ENCODE data around the gene UBE2J1. TPM values are rescaled to one million over a fixed set of nuclear protein-coding genes. Genes with fewer than 3 reads are reported as not detected.

Gene UBE2J1
- total RNA-seq, 1 donor from 2014 or later = 93.3 TPM

DNA sequence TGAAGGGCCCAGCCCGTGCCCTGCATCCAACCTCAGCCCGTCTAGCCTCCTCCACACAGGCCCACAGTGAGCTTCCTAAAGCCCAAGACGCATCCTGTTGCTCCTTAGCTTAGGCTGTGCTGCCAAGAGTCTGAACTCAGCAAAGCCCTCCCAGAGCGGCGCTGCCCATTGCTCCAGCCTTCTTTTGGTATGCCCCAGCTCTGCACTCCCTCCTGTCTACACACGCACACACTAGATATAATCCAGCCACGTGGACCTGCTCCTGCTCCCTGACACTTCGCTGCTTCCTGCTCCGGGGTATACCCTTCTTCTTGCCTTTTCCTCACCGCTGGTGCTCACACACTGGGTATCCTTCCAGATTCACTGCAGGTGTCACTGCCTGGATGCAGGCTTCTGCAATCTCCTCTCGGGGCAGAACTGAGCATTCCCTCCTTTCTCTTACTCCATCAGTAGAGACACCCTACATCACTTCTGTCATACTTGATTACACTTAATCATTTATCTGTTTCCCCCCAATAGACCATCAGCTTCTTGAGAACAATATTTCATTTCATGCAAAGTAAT lies 61.2 kb downstream of the UBE2J1 start:
- Histone ChIP-seq H3K27me3 (ENCODE audit: insufficient read depth, low read length) (peaks cover 35% of the 10 kb centered on the region), H3K9me3 (ENCODE audit: insufficient read depth, low read depth, low read length) (no peaks in the 10 kb centered on the region), H4K20me1 (ENCODE audit: insufficient read depth, low read length) (peaks cover 3% of the 10 kb centered on the region), H3K4me1 (ENCODE audit: insufficient read depth, low read length) (no peaks in the 10 kb centered on the region), H3K27ac (ENCODE audit: low read depth, low read length) (no peak overlapping the region), H3K9ac (ENCODE audit: low read length) (no peak overlapping the region), H3K4me3 (ENCODE audit: insufficient read depth, low read depth, low read length) (no peak overlapping the region), H3K36me3 (ENCODE audit: insufficient read depth, low read length) (no peaks in the 10 kb centered on the region), H3K4me2 (ENCODE audit: low read length) (no peak overlapping the region), H3K79me2 (ENCODE audit: insufficient read depth, low read length) (no peaks in the 10 kb centered on the region), H2AFZ (ENCODE audit: low read depth, low read length) (no peak overlapping the region)
- Mint-ChIP-seq H3K9me3 (ENCODE audit: unreplicated experiment) (peaks cover 18% of the 10 kb centered on the region), H3K4me1 (ENCODE audit: low read depth, unreplicated experiment) (no peaks in the 10 kb centered on the region), H3K36me3 (ENCODE audit: low read depth, unreplicated experiment) (peaks cover 7% of the 10 kb centered on the region), H3K27me3 (ENCODE audit: low read depth, unreplicated experiment) (peaks cover 55% of the 10 kb centered on the region), H3K4me3 (ENCODE audit: unreplicated experiment) (no peak overlapping the region), H3K27ac (ENCODE audit: unreplicated experiment) (no peak overlapping the region)
- DNase-seq (ENCODE audit: low read depth) (no peak), FAIRE-seq (no peak)
- TF ChIP-seq, protein P1, sequence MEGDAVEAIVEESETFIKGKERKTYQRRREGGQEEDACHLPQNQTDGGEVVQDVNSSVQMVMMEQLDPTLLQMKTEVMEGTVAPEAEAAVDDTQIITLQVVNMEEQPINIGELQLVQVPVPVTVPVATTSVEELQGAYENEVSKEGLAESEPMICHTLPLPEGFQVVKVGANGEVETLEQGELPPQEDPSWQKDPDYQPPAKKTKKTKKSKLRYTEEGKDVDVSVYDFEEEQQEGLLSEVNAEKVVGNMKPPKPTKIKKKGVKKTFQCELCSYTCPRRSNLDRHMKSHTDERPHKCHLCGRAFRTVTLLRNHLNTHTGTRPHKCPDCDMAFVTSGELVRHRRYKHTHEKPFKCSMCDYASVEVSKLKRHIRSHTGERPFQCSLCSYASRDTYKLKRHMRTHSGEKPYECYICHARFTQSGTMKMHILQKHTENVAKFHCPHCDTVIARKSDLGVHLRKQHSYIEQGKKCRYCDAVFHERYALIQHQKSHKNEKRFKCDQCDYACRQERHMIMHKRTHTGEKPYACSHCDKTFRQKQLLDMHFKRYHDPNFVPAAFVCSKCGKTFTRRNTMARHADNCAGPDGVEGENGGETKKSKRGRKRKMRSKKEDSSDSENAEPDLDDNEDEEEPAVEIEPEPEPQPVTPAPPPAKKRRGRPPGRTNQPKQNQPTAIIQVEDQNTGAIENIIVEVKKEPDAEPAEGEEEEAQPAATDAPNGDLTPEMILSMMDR (IDR thresholded peaks at IDR 0.05; ENCODE audit: insufficient read depth, low read depth, low read length) = no peak
- no peak for TF ChIP-seq EZH2 (IDR thresholded peaks at IDR 0.05; ENCODE audit: insufficient read depth, low read length)

DNA sequence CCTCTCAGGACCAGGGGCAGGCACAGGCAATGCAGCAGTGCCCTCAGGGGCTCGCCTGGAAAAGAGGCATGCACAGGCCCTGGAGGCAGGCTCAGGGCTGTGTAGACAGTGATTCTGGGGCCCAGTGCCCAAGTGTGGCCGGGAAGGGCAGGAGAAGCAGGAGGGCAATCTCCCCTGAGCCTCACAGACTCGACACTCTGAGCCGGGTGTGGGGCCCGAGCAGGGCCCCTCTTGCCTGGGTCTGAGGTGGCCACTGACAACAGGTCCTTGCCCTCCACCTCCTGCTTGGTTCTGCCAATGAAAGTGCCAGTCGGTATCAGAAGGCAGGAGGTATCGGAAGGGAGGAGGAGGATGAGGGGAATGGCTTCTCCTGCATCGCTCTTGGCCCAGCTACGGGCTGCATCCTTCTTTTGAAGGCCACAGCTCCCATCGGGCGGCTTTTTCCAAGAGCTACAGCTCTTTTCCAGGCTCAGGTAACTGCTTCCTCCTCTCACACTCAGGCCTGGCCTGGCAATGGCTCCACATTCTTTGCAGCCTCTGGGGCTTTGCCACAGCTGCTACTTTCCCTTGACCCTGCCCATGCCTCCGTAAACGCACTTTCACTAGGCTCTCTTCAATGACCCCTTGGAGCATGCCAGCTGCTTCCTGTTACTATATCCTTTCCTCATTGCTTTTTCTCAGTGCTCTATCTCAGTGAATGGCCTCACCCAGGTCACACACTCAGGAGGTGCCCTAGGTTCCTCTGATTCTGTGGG lies 61.9 kb downstream of the UBE2J1 start:
- peaks cover 49% of the 10 kb centered on the region for H3K27me3 Mint-ChIP-seq (ENCODE audit: low read depth, unreplicated experiment)
- FAIRE-seq (no peak), DNase-seq (ENCODE audit: low read depth) (no peak)
- Histone ChIP-seq H3K79me2 (ENCODE audit: insufficient read depth, low read length) (no peaks in the 10 kb centered on the region), H4K20me1 (ENCODE audit: insufficient read depth, low read length) (no peaks in the 10 kb centered on the region), H3K4me2 (ENCODE audit: low read length) (no peak overlapping the region), H3K4me3 (ENCODE audit: insufficient read depth, low read depth, low read length) (no peak overlapping the region), H3K27ac (ENCODE audit: low read depth, low read length) (no peak overlapping the region), H3K9me3 (ENCODE audit: insufficient read depth, low read depth, low read length) (no peaks in the 10 kb centered on the region), H3K27me3 (ENCODE audit: insufficient read depth, low read length) (peaks cover 28% of the 10 kb centered on the region), H3K9ac (ENCODE audit: low read length) (no peak overlapping the region), H3K4me1 (ENCODE audit: insufficient read depth, low read length) (no peaks in the 10 kb centered on the region), H2AFZ (ENCODE audit: low read depth, low read length) (no peak overlapping the region), H3K36me3 (ENCODE audit: insufficient read depth, low read length) (no peaks in the 10 kb centered on the region)
- no peak overlapping the region for H3K4me3 Mint-ChIP-seq (ENCODE audit: unreplicated experiment)
- TF ChIP-seq, protein P1 (IDR thresholded peaks at IDR 0.05; ENCODE audit: insufficient read depth, low read depth, low read length) = no peak
- no peak overlapping the region for H3K27ac Mint-ChIP-seq (ENCODE audit: unreplicated experiment)
- H3K9me3 Mint-ChIP-seq (ENCODE audit: unreplicated experiment) = peaks cover 18% of the 10 kb centered on the region
- H3K4me1 Mint-ChIP-seq (ENCODE audit: low read depth, unreplicated experiment) = no peaks in the 10 kb centered on the region
- peaks cover 7% of the 10 kb centered on the region for H3K36me3 Mint-ChIP-seq (ENCODE audit: low read depth, unreplicated experiment)

DNA sequence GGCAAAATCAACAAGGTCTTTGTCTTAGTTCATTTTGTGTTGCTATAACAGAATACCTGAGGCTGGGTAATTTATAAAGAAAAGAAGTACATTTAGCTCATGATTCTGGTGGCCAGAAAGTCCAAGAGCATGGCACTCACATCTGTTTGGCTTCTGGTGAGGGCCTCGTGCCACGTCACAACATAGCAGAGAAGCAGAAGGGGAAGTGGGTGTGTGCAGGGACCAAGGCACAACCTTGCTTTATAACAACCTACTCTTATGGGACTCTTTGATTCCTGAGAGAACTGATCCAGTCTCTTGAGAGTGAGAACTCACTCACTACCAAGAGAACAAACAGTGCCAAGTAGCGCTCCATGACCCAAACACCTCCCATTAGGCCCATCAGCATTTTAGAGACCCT lies 62.8 kb downstream of the UBE2J1 start:
- Mint-ChIP-seq H3K27me3 (ENCODE audit: low read depth, unreplicated experiment) (peaks cover 48% of the 10 kb centered on the region), H3K4me1 (ENCODE audit: low read depth, unreplicated experiment) (no peaks in the 10 kb centered on the region), H3K27ac (ENCODE audit: unreplicated experiment) (no peak overlapping the region), H3K9me3 (ENCODE audit: unreplicated experiment) (peaks cover 17% of the 10 kb centered on the region), H3K36me3 (ENCODE audit: low read depth, unreplicated experiment) (peaks cover 7% of the 10 kb centered on the region), H3K4me3 (ENCODE audit: unreplicated experiment) (no peak overlapping the region)
- Histone ChIP-seq H3K79me2 (ENCODE audit: insufficient read depth, low read length) (no peaks in the 10 kb centered on the region), H3K9me3 (ENCODE audit: insufficient read depth, low read depth, low read length) (no peaks in the 10 kb centered on the region), H3K9ac (ENCODE audit: low read length) (no peak overlapping the region), H3K4me1 (ENCODE audit: insufficient read depth, low read length) (no peaks in the 10 kb centered on the region), H3K4me2 (ENCODE audit: low read length) (no peak overlapping the region), H2AFZ (ENCODE audit: low read depth, low read length) (no peak overlapping the region), H4K20me1 (ENCODE audit: insufficient read depth, low read length) (no peaks in the 10 kb centered on the region), H3K27me3 (ENCODE audit: insufficient read depth, low read length) (peaks cover 28% of the 10 kb centered on the region), H3K4me3 (ENCODE audit: insufficient read depth, low read depth, low read length) (no peak overlapping the region), H3K36me3 (ENCODE audit: insufficient read depth, low read length) (no peaks in the 10 kb centered on the region), H3K27ac (ENCODE audit: low read depth, low read length) (no peak overlapping the region)
- FAIRE-seq = no peak
- DNase-seq (ENCODE audit: low read depth) = no peak
- TF ChIP-seq, protein P1 (IDR thresholded peaks at IDR 0.05; ENCODE audit: insufficient read depth, low read depth, low read length) = no peak
- no peak for TF ChIP-seq EZH2 (IDR thresholded peaks at IDR 0.05; ENCODE audit: insufficient read depth, low read length)
